SK-N-SH treated with all-trans-retinoic acid at 6 μM for 48 hours (cell line): ENCODE data around the gene SESN3.

Source experiments
- ATAC-seq: fragments of 200-7000 bp; cut with Tn5 transposase; 3 replicates; pipeline ENCODE4 v1.9.1; 2020; ENCODE audit warnings: mild to moderate bottlenecking, moderate library complexity
- ARNTL ChIP-seq: fragments of 450-650 bp; formaldehyde crosslinking; IDR thresholded peaks from 2 replicates; pipeline ENCODE4 v1.5.0; 2020; ENCODE audit warnings: low read depth, mild to moderate bottlenecking, moderate library complexity, borderline replicate concordance
- BACH2 ChIP-seq: fragments of 250-450 bp; sonication (Bioruptor Pico); IDR thresholded peaks from 2 replicates; pipeline ENCODE4 v1.9.0; 2021; ENCODE audit warnings: mild to moderate bottlenecking, borderline replicate concordance
- CSDC2 ChIP-seq: fragments of 250-450 bp; sonication (Bioruptor Pico); IDR thresholded peaks from 2 replicates; pipeline ENCODE4 v1.5.0; 2020; ENCODE audit warnings: mild to moderate bottlenecking, moderate library complexity
- CSRNP3 ChIP-seq: fragments of 250-450 bp; sonication (Bioruptor Pico); IDR thresholded peaks from 2 replicates; pipeline ENCODE4 v1.5.1; 2021; ENCODE audit warnings: mild to moderate bottlenecking, moderate library complexity
- ESRRG ChIP-seq: fragments of 250-450 bp; sonication (Bioruptor Pico); IDR thresholded peaks from 2 replicates; pipeline ENCODE4 v1.6.1; 2021; ENCODE audit warnings: mild to moderate bottlenecking
- GLIS3 ChIP-seq: fragments of 250-450 bp; sonication (Bioruptor Pico); IDR thresholded peaks from 2 replicates; pipeline ENCODE4 v1.5.0; 2020; ENCODE audit warnings: mild to moderate bottlenecking, moderate library complexity
- ISL1 ChIP-seq: fragments of 250-450 bp; sonication (Bioruptor Pico); IDR thresholded peaks from 2 replicates; pipeline ENCODE4 v2.1.2; 2022; ENCODE audit warnings: mild to moderate bottlenecking, moderate library complexity
- OSR1 ChIP-seq: fragments of 250-450 bp; sonication (Bioruptor Pico); IDR thresholded peaks from 2 replicates; pipeline ENCODE4 v1.8.0; 2022; ENCODE audit warnings: moderate library complexity, mild to moderate bottlenecking, inconsistent platforms
- POU6F1 ChIP-seq: fragments of 250-450 bp; sonication (Bioruptor Pico); IDR thresholded peaks from 2 replicates; pipeline ENCODE4 v1.8.0; 2021; ENCODE audit warnings: low read depth, mild to moderate bottlenecking, moderate library complexity, borderline replicate concordance
- PPARA ChIP-seq: fragments of 250-450 bp; sonication (Bioruptor Pico); IDR thresholded peaks from 2 replicates; pipeline ENCODE4 v1.5.0; 2020; ENCODE audit warnings: mild to moderate bottlenecking, borderline replicate concordance
- RARB ChIP-seq: fragments of 250-450 bp; sonication (Bioruptor Pico); IDR thresholded peaks from 2 replicates; pipeline ENCODE4 v1.8.0; 2021; ENCODE audit warnings: mild to moderate bottlenecking, moderate library complexity
- SNAI2 ChIP-seq: fragments of 250-450 bp; sonication (Bioruptor Pico); IDR thresholded peaks from 2 replicates; pipeline ENCODE4 v1.5.0; 2020; ENCODE audit warnings: mild to moderate bottlenecking, moderate library complexity
- TCF4 ChIP-seq: fragments of 250-450 bp; sonication (Bioruptor Pico); IDR thresholded peaks from 2 replicates; pipeline ENCODE4 v1.8.0; 2021; ENCODE audit warnings: mild to moderate bottlenecking, moderate library complexity, borderline replicate concordance
- TOX ChIP-seq: fragments of 250-450 bp; sonication (Bioruptor Pico); IDR thresholded peaks from 2 replicates; pipeline ENCODE4 v1.8.0; 2021; ENCODE audit warnings: mild to moderate bottlenecking, moderate library complexity, borderline replicate concordance
- ZC3H10 ChIP-seq: fragments of 250-450 bp; sonication (Bioruptor Pico); IDR thresholded peaks from 2 replicates; pipeline ENCODE4 v1.5.1; 2021; ENCODE audit warnings: mild to moderate bottlenecking, moderate library complexity
- ZFP30 ChIP-seq: fragments of 450-650 bp; formaldehyde crosslinking; IDR thresholded peaks from 2 replicates; pipeline ENCODE4 v1.5.0; 2022; ENCODE audit warnings: mild to moderate bottlenecking, moderate library complexity
- ZNF565 ChIP-seq: fragments of 450-650 bp; formaldehyde crosslinking; conservative IDR thresholded peaks from 2 replicates; pipeline ENCODE4 v1.5.0; 2020; ENCODE audit warnings: low read depth, mild to moderate bottlenecking, moderate library complexity
- ZNF8 ChIP-seq: fragments of 450-650 bp; formaldehyde crosslinking; IDR thresholded peaks from 2 replicates; pipeline ENCODE4 v1.5.0; 2020; ENCODE audit warnings: mild to moderate bottlenecking, moderate library complexity
- TF ChIP-seq, protein P1 (sequence below): fragments of 250-450 bp; sonication (Bioruptor Pico); IDR thresholded peaks from 2 replicates; pipeline ENCODE4 v1.8.0; 2020; ENCODE audit warnings: mild to moderate bottlenecking, moderate library complexity, borderline replicate concordance
- TF ChIP-seq, protein P2 (sequence below): fragments of 250-450 bp; sonication (Bioruptor Pico); IDR thresholded peaks from 2 replicates; pipeline ENCODE4 v1.5.0; 2020; ENCODE audit warnings: mild to moderate bottlenecking, moderate library complexity

SESN3 gene

DNA sequence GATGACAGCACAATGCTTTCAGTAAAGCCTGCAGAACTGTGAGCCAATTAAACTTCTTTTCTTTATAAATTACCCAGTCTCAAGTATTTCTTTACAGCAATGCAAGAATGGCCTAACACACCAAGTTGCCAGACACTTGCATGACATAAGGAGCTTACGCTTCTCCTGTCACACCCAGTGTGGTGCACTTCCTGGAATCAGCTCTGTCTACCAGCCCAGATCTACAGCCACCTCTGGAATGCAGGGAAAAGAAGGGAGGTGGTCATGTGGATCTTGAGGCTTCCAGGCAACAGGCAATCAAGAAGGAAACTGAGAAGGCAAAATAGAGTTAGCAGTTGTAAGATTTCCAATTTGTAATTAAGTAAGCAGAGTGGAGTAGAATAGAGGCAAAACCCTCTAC is 37.4 kb upstream of the SESN3 start:
- TF ChIP-seq ZNF8 (CRISPR knock-in tag) = no peak
- no peak for TF ChIP-seq TCF4 (CRISPR knock-in tag)
- no peak for TF ChIP-seq CSRNP3 (CRISPR knock-in tag)
- no peak for TF ChIP-seq ESRRG (CRISPR knock-in tag)
- TF ChIP-seq GLIS3 (CRISPR knock-in tag) = no peak
- no peak for TF ChIP-seq ZFP30 (CRISPR knock-in tag)
- no peak for TF ChIP-seq ARNTL (CRISPR knock-in tag)
- no peak for TF ChIP-seq PPARA
- no peak for TF ChIP-seq TOX (CRISPR knock-in tag)
- no peak for TF ChIP-seq RARB
- TF ChIP-seq, protein P1, sequence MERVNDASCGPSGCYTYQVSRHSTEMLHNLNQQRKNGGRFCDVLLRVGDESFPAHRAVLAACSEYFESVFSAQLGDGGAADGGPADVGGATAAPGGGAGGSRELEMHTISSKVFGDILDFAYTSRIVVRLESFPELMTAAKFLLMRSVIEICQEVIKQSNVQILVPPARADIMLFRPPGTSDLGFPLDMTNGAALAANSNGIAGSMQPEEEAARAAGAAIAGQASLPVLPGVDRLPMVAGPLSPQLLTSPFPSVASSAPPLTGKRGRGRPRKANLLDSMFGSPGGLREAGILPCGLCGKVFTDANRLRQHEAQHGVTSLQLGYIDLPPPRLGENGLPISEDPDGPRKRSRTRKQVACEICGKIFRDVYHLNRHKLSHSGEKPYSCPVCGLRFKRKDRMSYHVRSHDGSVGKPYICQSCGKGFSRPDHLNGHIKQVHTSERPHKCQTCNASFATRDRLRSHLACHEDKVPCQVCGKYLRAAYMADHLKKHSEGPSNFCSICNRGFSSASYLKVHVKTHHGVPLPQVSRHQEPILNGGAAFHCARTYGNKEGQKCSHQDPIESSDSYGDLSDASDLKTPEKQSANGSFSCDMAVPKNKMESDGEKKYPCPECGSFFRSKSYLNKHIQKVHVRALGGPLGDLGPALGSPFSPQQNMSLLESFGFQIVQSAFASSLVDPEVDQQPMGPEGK (CRISPR knock-in tag) = no peak
- no peak for TF ChIP-seq OSR1 (CRISPR knock-in tag)
- no peak for TF ChIP-seq BACH2 (CRISPR knock-in tag)
- TF ChIP-seq CSDC2 (CRISPR knock-in tag) = no peak
- no peak for TF ChIP-seq POU6F1
- TF ChIP-seq ISL1 (CRISPR knock-in tag) = no peak
- no peak for TF ChIP-seq ZC3H10 (CRISPR knock-in tag)
- TF ChIP-seq, protein P2, sequence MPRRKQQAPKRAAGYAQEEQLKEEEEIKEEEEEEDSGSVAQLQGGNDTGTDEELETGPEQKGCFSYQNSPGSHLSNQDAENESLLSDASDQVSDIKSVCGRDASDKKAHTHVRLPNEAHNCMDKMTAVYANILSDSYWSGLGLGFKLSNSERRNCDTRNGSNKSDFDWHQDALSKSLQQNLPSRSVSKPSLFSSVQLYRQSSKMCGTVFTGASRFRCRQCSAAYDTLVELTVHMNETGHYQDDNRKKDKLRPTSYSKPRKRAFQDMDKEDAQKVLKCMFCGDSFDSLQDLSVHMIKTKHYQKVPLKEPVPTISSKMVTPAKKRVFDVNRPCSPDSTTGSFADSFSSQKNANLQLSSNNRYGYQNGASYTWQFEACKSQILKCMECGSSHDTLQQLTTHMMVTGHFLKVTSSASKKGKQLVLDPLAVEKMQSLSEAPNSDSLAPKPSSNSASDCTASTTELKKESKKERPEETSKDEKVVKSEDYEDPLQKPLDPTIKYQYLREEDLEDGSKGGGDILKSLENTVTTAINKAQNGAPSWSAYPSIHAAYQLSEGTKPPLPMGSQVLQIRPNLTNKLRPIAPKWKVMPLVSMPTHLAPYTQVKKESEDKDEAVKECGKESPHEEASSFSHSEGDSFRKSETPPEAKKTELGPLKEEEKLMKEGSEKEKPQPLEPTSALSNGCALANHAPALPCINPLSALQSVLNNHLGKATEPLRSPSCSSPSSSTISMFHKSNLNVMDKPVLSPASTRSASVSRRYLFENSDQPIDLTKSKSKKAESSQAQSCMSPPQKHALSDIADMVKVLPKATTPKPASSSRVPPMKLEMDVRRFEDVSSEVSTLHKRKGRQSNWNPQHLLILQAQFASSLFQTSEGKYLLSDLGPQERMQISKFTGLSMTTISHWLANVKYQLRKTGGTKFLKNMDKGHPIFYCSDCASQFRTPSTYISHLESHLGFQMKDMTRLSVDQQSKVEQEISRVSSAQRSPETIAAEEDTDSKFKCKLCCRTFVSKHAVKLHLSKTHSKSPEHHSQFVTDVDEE = no peak
- ATAC-seq = no peak

GRCh38 chr11:95267601-95268213 is 36.7 kb upstream of the SESN3 start:
- no peak for TF ChIP-seq BACH2 (CRISPR knock-in tag)
- TF ChIP-seq, protein P2 = no peak

DNA sequence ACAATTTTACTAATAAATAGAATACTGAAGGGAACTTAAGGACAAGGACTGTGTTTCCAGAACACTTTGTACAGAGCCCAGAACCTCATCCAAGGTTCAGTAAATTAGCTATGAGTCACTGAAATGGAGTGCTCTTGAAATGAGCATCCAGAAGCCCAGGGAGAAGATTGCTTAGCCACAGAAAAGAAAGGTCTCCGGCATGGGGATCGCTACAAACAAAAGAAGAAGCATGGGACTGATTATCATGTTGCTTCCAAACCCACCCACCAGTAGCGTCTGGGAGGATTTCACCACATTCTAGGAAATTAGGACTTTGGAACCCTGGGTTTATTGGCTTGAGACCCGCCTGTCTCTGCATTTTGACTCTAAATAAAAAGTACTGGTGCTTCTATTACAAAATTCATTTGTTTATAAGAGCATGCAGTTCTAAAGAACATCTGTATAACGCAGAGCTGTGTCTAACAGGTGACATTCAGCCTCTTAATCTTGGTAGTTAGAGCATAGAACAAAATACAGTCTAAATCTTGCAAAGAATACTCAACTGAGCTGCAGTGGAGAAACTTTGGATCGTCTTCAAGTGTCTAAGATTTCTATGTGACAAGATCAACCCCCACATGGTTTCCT is 35.9 kb upstream of the SESN3 start:
- no peak for ATAC-seq
- no peak for TF ChIP-seq ZNF565 (CRISPR knock-in tag)
- TF ChIP-seq TCF4 (CRISPR knock-in tag) = no peak
- TF ChIP-seq SNAI2 (CRISPR knock-in tag) = no peak
- TF ChIP-seq RARB = no peak
- TF ChIP-seq CSRNP3 (CRISPR knock-in tag) = no peak
- TF ChIP-seq, protein P1 (CRISPR knock-in tag) = no peak
- no peak for TF ChIP-seq TOX (CRISPR knock-in tag)
- no peak for TF ChIP-seq ISL1 (CRISPR knock-in tag)
- TF ChIP-seq, all 23 proteins: peak for 0

More at GRCh38 chr11:95267601-95268213, 36.7 kb upstream of the SESN3 start:
- no peak for ATAC-seq
